Fibroblast of upper back skin (primary cell): ENCODE data around the gene ORAI3.
A peak's percentile ranks its signal among the peaks of the same experiment; 100 is the strongest.

Experiments used
- DNase-seq: peaks from one replicate; pipeline ENCODE4 v3.0.0-alpha.2; 2013

The ORAI3 gene

GRCh38 chr16:30976486-30976885 is 27.6 kb downstream of the ORAI3 start:
- DNase-seq, result no peak

GRCh38 chr16:30977502-30977901 is 28.6 kb downstream of the ORAI3 start:
- no peak for DNase-seq

GRCh38 chr16:30979170-30980022 is 30.5 kb downstream of the ORAI3 start:
- DNase-seq, result no peak

DNA sequence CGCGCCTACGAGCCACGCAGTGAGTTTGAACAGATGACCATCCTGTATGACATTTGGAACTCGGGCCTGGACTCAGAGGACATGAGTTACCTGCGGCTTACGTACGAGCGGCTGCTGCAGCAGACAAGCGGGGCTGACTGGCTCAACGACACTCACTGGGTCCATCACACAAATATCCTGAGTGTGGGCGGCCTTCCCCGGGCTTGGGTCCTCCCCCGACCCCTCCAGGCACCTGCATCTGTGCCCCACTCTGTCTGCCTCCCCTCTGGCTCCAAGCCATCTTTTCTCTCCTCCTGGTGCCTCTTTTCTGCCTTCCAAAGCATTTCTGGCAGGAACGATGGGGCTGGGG is 31.1 kb downstream of the ORAI3 start:
- no peak for DNase-seq

GRCh38 chr16:30980434-30980833 is 31.6 kb downstream of the ORAI3 start:
- DNase-seq, result no peak

GRCh38 chr16:30980959-30981358 is 32.1 kb downstream of the ORAI3 start:
- no peak for DNase-seq

DNA sequence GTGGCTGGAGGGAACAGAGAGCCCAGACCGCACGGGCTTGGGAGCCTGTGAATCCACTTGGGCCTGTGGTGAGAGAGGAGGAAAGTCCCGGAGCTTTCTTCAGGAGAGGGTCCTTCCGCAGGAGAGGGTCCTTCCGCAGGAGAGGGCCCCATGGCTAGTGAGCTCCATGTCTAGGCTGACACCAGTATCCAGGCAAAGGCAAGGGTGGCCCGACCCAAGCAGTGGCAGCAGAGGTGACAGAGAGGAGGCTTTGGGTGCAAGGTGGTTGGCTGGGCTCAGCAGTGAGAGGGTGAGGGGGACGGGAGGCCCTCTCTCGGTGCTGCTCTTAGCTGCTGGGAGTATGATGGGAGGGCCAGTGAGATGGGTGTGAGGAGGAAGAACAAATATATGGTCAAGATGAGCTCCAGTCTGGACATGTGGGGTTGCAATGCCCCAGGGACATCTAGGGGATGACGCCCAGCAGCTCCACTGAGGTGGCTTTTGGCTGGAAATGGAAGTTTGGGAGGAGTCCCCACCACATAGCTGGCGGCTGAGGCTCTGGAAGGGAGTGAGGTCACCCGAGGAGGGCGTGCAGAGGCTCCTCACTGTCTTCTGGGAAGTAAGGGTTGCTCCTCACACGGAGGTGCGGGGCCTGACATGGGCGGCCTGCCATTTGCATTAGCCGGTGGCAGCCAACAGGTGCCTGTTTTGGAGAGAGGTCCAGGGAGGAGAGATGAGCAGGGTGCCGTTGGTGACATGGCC is 33.9 kb downstream of the ORAI3 start:
- DNase-seq, result no peak

- DNase-seq, result no peak
Measured at GRCh38 chr16:30983289-30983889, 34.5 kb downstream of the ORAI3 start.

DNA sequence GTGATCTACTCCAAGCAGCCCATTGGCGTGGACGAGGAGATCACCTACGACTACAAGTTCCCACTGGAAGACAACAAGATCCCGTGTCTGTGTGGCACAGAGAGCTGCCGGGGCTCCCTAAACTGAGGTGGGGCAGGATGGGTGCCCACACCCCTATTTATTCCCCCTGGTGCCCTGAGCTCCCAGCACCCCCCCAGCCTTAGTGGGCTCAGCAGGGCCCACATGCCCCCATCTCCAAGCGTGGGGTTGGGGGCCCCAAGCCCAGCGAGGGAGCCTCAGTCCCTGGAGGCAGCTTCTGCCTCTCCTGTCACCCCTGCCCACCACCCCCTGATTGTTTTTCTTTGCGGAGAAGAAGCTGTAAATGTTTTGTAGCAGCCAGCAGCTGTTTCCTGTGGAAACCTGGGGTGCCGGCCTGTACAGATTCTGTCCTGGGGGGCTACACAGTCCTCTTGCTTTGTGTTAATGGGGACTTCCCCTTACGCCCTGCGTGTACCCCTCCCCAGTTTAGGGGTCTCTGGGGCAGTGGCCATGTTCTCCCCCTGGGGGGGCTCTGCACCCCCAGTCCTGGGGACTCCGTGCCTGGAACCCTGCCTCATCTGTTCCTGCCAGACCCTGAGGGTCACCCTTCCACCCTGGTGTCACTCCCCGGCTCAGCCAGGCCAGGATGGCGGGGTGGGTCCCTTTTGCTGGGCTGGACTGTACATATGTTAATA is 35.2 kb downstream of the ORAI3 start:
- DNase-seq, result no peak

DNA sequence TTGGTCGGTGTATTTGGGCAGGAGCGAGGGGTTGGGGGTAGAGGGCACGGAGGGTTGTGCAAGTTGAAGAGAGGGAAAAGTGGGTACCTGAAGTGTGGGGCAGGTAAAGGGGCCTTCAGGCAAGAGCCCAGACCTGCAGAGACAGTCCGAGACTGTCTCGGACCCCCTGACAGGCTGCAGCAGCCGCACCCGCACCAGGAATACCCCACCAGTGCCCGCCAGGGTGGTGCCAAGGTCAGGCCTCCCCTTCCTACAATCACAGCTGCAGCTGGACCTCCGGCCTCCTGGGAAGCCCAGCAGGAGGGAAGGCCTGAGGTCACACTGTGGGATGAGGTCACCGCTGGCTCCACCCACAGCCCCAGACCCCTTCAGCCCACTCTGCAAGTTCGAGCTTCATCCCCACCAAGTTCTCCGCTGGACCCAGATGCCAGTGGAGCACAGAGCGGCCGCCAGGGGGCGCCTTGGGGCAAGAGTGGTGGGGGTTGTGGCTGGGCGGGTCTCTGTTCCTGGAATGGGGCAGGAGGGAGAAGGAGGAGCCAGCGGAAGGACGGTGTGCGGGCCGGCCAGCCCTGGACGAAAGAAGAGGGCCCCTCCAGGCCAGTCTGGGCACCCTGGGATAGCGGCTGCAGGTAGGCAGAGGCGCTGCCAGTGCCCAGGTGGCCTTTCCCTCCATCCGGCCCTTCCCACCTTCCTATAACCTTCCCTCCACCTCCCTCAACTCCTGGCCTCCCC is 36.0 kb downstream of the ORAI3 start, which contains the start of gene HSD3B7:
HSD3B7 (plus strand) TSS at position 539 of the 732 bp plus-strand sequence. CDS start 452 bp downstream, outside the sequence.
- DNase-seq, result peak; percentile 77

DNA sequence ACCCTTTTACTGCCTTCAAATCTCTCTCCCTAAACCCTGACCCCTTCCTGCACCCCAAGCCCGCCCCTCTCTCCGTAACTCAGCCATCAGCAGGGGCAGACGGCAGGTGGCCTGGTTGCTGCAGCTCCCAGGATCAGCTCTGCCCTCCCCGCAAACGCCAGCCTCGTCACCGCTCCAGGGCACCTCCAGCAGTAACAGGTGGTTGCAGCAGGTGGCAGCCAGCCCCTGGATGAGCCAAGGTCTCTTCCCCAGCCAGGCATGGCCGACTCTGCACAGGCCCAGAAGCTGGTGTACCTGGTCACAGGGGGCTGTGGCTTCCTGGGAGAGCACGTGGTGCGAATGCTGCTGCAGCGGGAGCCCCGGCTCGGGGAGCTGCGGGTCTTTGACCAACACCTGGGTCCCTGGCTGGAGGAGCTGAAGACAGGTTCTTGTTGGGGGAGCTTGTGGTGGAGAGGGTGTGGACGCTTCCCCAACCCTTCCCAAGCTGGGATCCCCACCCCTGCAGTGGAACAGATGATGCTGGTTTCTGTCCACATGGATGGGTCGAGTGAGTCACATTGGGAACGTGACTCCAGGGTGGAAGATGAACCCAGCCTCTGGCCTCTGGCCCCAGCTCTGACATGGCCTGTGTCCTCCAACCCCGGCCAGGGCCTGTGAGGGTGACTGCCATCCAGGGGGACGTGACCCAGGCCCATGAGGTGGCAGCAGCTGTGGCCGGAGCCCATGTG is 36.7 kb downstream of the ORAI3 start:
- DNase-seq, result no peak

- no peak for DNase-seq
Measured at GRCh38 chr16:30986129-30986991, 37.5 kb downstream of the ORAI3 start.

GRCh38 chr16:30987581-30988190 is 38.8 kb downstream of the ORAI3 start:
- DNase-seq, result no peak

GRCh38 chr16:30989469-30990047 is 40.7 kb downstream of the ORAI3 start:
- no peak for DNase-seq

- no peak for DNase-seq
Measured at GRCh38 chr16:30990105-30990504, 41.2 kb downstream of the ORAI3 start.

DNA sequence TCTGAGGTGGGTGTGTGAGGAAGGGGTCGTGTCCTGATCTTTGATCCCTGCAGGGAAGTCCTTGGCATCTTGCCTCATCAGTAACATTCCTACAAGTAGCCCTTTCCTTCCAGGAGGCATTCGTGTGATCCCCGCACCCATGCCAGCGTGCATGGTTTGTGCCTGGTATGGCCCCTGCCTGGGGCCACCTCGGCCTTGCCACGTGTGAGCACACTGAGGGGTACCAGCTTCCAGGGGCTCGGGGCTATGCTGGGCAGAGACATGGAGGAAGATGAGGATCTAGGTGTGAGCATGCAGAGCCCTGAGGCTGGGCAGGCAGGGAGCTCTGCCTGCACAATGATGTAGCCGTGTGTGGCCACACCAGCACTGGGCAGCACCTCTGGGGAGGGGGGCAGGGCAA is 42.2 kb downstream of the ORAI3 start:
- DNase-seq, result no peak

DNA sequence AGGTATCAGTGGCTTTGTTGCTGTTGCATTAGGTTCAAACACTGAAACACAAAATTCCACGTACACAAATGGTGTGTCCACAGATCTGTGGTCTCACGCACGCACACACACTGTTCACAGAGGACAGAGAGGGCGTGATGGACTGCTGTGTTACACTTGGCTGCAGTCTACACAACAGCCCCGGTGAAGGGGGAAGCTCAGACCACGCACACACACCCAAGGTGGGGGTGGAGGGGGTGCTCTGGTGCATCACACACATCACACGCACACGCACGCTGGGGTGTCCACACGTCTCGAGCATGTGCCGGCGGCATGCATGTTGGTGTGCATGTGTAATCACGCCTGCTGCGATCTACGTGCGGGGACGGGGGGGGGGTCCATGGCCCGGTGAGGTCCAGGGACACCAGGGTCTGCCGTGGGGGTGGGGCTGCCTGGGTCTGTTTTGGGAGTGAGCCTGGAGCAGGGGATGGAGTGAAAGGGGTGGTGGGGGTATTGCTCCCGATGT is 43.5 kb downstream of the ORAI3 start:
- no peak for DNase-seq

- DNase-seq, result no peak
Measured at GRCh38 chr16:30992931-30993816, 44.3 kb downstream of the ORAI3 start.

- no peak for DNase-seq
Measured at GRCh38 chr16:30995927-30996323, 47.1 kb downstream of the ORAI3 start.
